Fibroblast of upper back skin (primary cell): ENCODE data around the gene PKLR.
"Not testable (repeated sequence)": the region's sequence is repeated elsewhere in the genome, so short reads cannot be mapped to it uniquely, and the experiment has no call there.

Source experiments
- DNase-seq: peaks from one replicate; pipeline ENCODE4 v3.0.0-alpha.2; 2013

Gene PKLR

GRCh38 chr1:155316922-155317321 is 15.7 kb upstream of the PKLR start:
- DNase-seq, result no peak

DNA sequence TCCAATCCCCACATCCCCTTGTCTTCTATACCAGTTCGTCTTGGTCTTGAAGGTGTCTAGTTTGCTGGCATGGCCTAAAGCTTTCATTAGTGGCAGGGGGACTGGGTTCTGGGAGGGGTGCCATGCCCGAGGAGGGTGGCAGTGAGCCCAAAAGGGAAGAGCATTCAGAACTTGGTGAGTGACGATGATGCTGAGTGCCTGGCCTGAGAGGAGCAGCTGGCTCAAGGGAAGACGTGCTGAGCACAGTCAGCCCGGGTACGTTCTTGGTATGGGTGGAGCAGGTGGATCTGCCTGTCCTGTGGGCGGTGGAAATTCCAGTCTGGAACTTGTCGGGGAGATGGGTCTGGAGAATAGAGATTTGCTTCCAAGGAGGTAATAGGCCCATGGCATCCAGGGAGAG is 12.0 kb upstream of the PKLR start:
- no peak for DNase-seq

GRCh38 chr1:155309423-155310021 is 8.3 kb upstream of the PKLR start:
- DNase-seq, result no peak

DNA sequence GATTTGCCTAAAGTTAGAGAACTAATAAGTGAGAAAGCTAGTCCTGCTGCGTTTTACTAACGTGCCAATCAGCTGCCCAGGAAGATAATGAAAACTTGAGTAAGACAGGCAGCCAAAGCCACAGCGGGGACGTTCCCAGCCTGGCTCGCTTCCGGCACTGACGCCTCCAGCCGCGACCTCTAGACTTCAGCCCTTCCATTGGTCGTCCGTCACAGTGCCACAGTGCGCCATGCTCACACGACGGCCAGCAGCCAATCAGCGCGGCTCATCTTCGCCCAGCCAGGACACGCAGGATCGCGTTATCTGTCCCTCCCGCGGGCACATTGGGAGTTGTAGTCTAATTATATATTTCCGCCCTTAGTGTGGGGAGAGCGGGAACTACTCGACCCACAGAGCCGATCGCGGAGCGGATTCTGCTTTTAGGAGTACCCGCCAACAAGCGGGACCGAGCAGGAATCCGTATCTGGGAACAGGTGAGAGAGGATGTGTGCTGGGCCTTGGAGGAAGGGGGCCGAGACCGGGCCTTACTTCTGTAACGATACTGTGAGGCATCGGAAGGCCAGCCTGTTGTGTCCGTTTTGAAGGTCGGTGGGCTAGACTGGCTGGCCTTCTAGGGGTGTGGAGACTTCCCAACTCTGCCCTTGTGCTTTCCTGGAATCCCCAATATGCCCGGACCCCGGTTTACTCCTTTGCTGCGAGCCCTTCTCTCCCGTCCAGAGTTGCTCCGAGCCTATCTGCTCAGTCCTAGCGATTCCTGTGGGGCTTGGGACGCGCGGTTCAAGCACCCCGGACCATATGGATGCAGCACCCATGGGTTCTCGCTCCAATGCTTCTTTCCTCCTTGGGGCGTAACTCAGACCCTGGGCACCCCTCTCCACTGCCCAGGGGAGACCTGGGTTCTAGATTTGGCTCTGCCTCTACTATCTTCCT is 7.5 kb upstream of the PKLR start, which contains the start of gene FDPS:
Gene FDPS, plus strand, starts transcription at position 374 of the 930 bp plus-strand sequence. CDS start 924 bp downstream, outside the sequence.
- peak; percentile 99 for DNase-seq

GRCh38 chr1:155307247-155307740 is 6.1 kb upstream of the PKLR start:
- peak; percentile 60 for DNase-seq

GRCh38 chr1:155305881-155306391 is 4.7 kb upstream of the PKLR start:
- DNase-seq, result peak; percentile 41

DNA sequence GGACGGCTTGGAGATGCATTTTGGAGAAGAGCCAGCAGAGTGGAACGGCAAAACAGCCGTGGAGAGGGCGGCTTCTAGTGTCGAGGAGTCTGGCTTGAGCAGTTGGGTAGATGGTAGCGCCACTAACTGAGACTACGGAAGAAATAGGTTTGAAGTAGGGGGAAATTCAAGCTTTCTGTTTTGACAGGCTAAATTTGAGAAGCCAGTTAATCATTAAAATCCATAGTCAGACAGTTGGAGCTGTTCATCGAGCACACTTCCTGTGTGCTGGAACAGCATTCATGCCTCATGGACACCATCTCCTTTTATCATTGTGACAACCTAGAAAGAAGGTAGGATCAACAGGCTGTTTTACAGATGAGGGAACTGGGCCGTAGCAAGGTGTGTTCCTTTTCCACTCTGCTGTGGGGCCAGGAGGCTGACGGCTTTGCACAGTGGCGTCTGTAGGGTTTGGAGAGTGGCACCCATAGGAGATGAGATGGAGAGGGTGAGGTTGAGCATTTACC is 3.4 kb upstream of the PKLR start:
- no peak for DNase-seq

- DNase-seq, result no peak
These were observed 497 bp downstream of the PKLR start for GRCh38 chr1:155300553-155301329.

DNA sequence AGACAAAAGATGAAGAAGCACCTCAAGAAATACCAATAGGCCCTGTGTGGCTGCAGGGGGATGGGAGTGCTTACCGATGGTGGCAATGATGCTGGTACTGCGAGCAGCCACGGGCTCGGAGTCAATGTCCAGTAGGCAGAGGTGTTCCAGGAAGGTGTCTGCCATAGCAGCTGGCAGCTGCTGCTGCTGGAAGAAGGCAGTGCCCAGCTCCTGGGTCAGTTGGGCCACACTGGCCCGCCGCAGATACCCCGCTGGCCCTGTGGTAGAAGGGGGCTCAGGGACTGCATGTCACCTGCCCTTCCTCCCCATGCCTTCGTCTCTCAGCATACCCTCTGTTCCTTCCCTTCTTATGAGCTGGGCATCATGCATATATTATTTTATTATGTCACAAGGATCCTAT is 1.2 kb downstream of the PKLR start:
- DNase-seq, result no peak

DNA sequence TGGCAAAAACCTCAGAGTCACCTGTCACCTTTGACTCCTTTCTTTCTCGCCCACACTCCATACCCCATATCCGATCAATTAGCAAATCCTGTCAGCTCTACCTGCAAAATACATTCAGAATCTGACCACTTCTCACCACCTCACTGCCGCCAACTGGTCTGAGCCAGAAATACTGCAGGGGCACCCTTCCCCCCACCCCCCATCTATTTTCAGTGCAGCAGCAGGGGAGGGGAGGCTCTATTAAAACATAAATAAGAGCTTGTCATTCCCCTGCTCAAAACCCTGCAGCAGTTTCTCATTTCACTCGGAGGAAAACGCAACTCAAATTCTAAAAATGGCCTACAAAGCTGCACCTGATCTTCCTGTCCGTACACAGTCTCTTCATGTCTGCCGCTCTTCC is 3.9 kb downstream of the PKLR start:
- no peak for DNase-seq

DNA sequence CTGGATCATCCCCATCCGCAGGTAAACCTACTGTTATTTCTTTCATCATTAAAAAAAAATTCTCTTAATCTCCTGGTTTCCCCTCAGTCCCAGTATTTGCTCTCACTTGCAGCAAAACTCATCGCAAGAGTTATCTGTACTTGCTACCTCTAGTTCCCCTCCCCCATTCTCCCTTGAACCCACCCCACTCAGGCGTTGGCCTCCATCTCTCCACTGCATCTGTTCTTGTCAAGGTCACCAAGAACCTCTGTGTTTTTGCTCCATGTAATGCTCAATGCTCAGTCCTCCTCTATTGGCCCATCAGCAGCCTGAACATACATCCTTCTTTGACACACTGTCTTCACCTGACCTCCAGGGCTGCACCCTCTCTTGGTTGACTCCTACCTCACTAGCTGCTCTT is 4.6 kb downstream of the PKLR start:
- DNase-seq, result no peak

- no peak for DNase-seq
These were observed 5.3 kb downstream of the PKLR start for GRCh38 chr1:155295942-155296267.

- no peak for DNase-seq
These were observed 5.9 kb downstream of the PKLR start for GRCh38 chr1:155295183-155295941.

GRCh38 chr1:155294520-155295182 is 6.6 kb downstream of the PKLR start:
- DNase-seq, result no peak

- DNase-seq, result no peak
These were observed 8.0 kb downstream of the PKLR start for GRCh38 chr1:155293086-155293749.

DNA sequence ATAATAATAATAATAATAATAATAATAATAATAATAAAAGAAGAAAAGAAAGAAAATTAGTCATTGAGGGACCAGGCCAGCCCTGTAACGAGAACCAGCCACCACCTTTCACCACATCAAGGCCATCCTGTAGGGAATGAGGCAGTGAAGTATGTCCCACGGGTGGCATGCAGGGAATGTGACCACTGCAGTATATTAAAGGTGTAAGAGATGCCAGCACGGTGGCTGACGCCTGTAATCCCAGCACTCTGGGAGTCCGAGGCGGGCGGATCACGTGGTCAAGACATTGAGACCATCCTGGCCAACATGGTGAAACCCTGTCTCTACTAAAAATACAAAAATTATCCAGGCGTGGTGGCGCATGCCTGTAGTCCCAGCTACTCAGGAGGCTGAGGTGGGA is 10.2 kb downstream of the PKLR start:
- DNase-seq, result not testable (repeated sequence)

GRCh38 chr1:155287987-155288543 is 13.2 kb downstream of the PKLR start:
- DNase-seq, result no peak

DNA sequence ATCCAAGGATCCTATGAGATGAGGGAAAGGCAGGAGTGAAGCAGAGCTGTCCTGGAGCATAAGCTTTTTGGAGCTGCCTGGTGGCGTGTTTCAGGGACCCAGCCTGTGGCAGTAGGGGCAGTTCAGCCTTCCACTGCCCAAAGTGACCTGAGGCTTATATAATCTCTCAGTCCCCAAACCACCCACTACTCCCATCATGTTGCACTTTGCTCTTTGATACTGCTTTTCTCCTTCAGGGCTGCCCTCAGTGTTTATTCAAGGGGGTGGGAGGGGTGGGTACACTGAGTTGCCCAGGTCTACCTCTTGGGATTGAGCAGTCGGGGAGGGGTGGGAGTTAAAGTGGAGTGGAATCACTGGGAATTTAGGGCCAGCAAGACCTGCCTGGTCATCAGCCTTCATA is 14.7 kb downstream of the PKLR start:
- no peak for DNase-seq

- no peak for DNase-seq
These were observed 15.6 kb downstream of the PKLR start for GRCh38 chr1:155285631-155286044.

DNA sequence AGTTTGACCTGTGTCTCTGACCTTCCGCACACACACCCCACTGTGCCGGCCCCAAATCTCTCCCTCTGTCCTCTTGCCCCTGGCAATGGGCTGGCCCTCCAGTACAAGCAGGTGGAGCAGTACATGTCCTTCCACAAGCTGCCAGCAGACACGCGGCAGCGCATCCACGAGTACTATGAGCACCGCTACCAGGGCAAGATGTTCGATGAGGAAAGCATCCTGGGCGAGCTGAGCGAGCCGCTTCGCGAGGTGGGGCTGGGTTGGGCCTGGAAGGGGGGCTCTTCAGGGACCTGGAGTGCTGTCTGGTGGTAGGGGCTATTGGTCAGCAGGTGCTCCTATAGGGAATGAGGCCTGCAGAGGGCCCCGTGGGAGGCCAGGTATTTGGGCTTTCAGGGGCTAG is 16.2 kb downstream of the PKLR start:
- DNase-seq, result no peak

GRCh38 chr1:155284476-155284875 is 16.8 kb downstream of the PKLR start:
- DNase-seq, result no peak
